ENCODE measurements around the gene NFE2L3. TPM values are rescaled to one million over a fixed set of nuclear protein-coding genes. Genes with fewer than 3 reads are reported as not detected.

The NFE2L3 gene
- total and polyA plus RNA-seq, 4 donors: 0.38 to 3.1 (median 1.5) TPM

GRCh38 chr7:26233902-26234511 lies 82.0 kb downstream of the NFE2L3 start:
- Histone ChIP-seq H3K27me3 (ENCODE audit: control insufficient read depth in 1 of 2, insufficient read depth in 2 of 2, low read length in 1 of 2) (peaks cover 0 to 1% of the 10 kb centered on the region in 2 donors), H3K4me3 (ENCODE audit: low read length in 2 of 2) (no peak overlapping the region), H3K9me3 (ENCODE audit: control insufficient read depth, low read length) (peaks cover 3% of the 10 kb centered on the region), H3K4me1 (ENCODE audit: control insufficient read depth in 1 of 2, insufficient read depth in 2 of 2, low read length in 2 of 2) (no peaks in the 10 kb centered on the region), H3K27ac (ENCODE audit: low read depth in 1 of 2, low read length in 2 of 2) (no peak overlapping the region), H3K36me3 (ENCODE audit: control insufficient read depth in 1 of 2, insufficient read depth in 2 of 2, low read length in 1 of 2) (no peaks in the 10 kb centered on the region)
- intact Hi-C loops (cut with DNase I): no loop called here
- 81 to 90% methylated on average over 5 of the region's 5 CpGs for WGBS, 2 donors
- DNase-seq (no peak), ATAC-seq (ENCODE audit: low FRiP score) (no peak)

Other genes starting within 250 kb of the NFE2L3 start
- gene HNRNPA2B1, start 48.5 kb downstream of the NFE2L3 start, total RNA-seq: 100 to 1,000 TPM; 332 to 354 TPM
- 100 to 1,000 TPM; 345 to 392 TPM for gene HNRNPA2B1, start 48.5 kb downstream of the NFE2L3 start, polyA plus RNA-seq
- 10 to 100 TPM; 74.8 to 86.6 TPM for gene CBX3, start 49.5 kb downstream of the NFE2L3 start, total RNA-seq
- 100 to 1,000 TPM in 1 of 2 donors, 10 to 100 TPM in 1; 83.0 to 143 TPM for gene CBX3, start 49.5 kb downstream of the NFE2L3 start, polyA plus RNA-seq
- gene SNX10, start 139.7 kb downstream of the NFE2L3 start, total RNA-seq: 1 to 10 TPM; 4.5 to 5.6 TPM
- 1 to 10 TPM in 1 of 2 donors, under 1 TPM in 1; 0.72 to 7.3 TPM for gene SNX10, start 139.7 kb downstream of the NFE2L3 start, polyA plus RNA-seq

Data from aorta (tissue), 5 donors.